HUES48 (cell line): ENCODE data around the gene ITPRID1.

ENCODE experiments used
- H3K27ac ChIP-seq: one replicate; pipeline ENCODE4 v1.7.0; 2013; ENCODE audit warnings: low read depth, low read length, inconsistent platforms
- H3K27me3 ChIP-seq: 2 replicates; pipeline ENCODE4 v1.6.1; 2013; ENCODE audit warnings: mild to moderate bottlenecking, low read length; ENCODE audit not compliant: control insufficient read depth, insufficient read depth
- H3K36me3 ChIP-seq: 2 replicates; pipeline ENCODE4 v1.6.1; 2013; ENCODE audit warnings: low read length; ENCODE audit not compliant: control insufficient read depth, insufficient read depth
- H3K4me1 ChIP-seq: 2 replicates; pipeline ENCODE4 v1.6.1; 2013; ENCODE audit warnings: mild to moderate bottlenecking, low read length; ENCODE audit not compliant: control insufficient read depth, insufficient read depth
- H3K4me3 ChIP-seq: 2 replicates; pipeline ENCODE4 v1.5.1; 2013; ENCODE audit warnings: mild to moderate bottlenecking, low read depth, low read length
- H3K9ac ChIP-seq: 2 replicates; pipeline ENCODE4 v1.6.1; 2013; ENCODE audit warnings: mild to moderate bottlenecking, low read depth, low read length, moderate library complexity
- H3K9me3 ChIP-seq: 2 replicates; pipeline ENCODE4 v1.6.1; 2013; ENCODE audit warnings: low read length; ENCODE audit not compliant: control insufficient read depth, insufficient read depth

Gene ITPRID1

DNA sequence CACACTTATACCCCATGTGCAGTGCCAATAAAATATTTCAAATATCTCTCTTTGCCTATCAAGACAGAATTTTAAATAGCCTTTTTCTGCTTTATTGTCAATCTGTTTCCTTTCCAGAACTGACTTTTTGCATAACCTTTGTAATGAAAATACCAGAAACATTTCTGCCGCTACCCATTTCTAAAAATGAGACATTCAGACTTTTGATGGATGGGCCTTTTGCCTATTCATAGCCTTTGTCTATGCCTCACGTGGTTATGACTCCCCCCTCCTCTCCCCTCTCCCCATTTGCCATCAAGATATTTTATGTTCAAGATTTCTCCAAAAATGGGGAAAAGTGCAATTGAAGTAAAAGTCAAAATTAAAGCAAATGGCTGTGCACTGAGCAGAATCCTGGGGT is 179.0 kb downstream of the ITPRID1 start:
- Histone ChIP-seq H3K9me3 (no peaks in the 10 kb centered on the region), H3K27ac (no peak overlapping the region), H3K9ac (no peak overlapping the region), H3K4me3 (no peak overlapping the region), H3K27me3 (0 out of 2 replicates have a peak, but pooled peaks cover under 1% of the 10 kb centered on the region), H3K4me1 (peaks cover 33% of the 10 kb centered on the region), H3K36me3 (no peaks in the 10 kb centered on the region)

DNA sequence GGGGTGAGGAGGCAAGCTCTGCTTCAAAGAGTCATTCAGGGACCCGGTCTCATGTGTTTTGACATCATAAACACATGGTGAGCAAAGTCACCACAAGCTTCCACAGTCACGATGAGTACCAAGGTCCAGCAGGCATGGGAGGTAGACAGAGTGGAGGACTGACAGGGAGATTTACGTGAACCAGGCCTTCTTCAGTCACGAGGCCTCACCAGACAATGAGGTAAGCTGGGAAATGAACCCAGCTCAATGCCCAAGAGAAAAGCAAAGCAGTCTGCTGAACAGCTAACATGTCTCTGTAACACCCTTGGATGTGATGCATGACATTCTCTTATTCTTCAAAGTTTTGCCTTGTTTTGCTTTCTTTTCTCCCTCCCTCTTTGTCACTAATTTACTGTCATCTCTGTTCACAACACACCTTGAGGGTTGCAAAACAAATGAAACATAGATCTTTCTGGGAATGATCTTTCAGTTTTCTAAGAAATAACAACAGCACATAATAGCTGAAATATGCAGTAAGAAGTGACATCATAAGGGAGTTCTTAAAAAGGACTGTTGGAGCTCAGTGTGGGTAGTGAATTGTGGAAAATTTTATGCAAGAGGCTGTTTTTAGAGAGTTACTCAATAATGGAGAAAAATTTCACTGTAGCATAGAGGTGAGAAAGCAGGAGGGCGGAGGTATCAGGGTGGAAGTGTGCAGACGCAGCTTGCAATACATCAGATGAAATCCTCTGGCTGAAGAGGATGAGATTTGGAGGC is 182.1 kb downstream of the ITPRID1 start:
- no peaks in the 10 kb centered on the region for H3K27me3 ChIP-seq
- no peaks in the 10 kb centered on the region for H3K36me3 ChIP-seq
- H3K27ac ChIP-seq: no peak overlapping the region
- H3K9me3 ChIP-seq: no peaks in the 10 kb centered on the region
- no peak overlapping the region for H3K4me3 ChIP-seq
- H3K4me1 ChIP-seq: peaks cover 1% of the 10 kb centered on the region; the same call in 1 of the 2 replicates
- H3K9ac ChIP-seq: no peak overlapping the region

DNA sequence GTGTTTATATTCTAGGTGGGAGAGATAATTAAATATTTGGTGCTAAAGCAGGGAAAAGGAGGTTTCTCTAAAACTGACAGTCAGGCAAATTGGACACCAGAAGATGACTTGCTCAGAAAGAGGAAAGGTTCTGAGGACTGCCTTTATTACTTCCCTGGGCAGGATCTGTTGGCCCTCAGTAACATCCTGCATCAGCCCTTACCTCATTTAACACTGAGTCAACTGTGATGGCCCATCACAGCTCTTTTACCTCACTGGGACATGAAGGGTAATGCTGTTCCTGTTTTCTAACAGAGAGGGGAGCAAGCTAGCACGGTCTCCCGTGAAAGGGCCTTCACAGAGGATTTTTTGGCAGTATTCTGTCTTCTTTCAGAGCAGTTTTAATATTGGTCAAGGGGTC is 185.2 kb downstream of the ITPRID1 start:
- H3K27ac ChIP-seq: no peak overlapping the region
- no peaks in the 10 kb centered on the region for H3K4me1 ChIP-seq
- no peaks in the 10 kb centered on the region; the same call in 1 of the 2 replicates for H3K27me3 ChIP-seq
- no peak overlapping the region for H3K9ac ChIP-seq
- no peak overlapping the region for H3K4me3 ChIP-seq
- no peaks in the 10 kb centered on the region for H3K9me3 ChIP-seq
- no peaks in the 10 kb centered on the region for H3K36me3 ChIP-seq

DNA sequence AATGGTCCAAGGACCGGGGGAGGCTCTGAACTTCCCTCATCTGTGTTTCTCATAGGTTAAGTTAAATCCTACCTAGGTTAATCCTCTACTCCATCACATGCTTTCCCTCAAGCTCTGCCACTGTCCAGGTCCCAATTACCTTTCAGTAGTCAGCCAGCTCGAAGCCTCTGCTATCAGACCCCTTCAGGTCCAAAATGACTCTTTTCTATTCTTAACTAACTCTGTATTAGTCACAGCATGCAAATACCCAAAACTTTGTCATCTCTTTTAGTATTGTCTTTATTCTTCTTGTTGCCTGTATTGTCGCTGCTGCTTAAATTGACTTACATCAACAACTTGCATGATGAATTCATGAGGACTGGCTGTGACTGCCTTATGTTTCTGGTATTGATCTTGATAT is 188.5 kb downstream of the ITPRID1 start:
- H3K9ac ChIP-seq: no peak overlapping the region
- H3K4me3 ChIP-seq: no peak overlapping the region
- H3K36me3 ChIP-seq: no peaks in the 10 kb centered on the region
- H3K4me1 ChIP-seq: no peaks in the 10 kb centered on the region
- H3K9me3 ChIP-seq: no peaks in the 10 kb centered on the region
- H3K27me3 ChIP-seq: peaks cover 5% of the 10 kb centered on the region
- H3K27ac ChIP-seq: no peak overlapping the region

DNA sequence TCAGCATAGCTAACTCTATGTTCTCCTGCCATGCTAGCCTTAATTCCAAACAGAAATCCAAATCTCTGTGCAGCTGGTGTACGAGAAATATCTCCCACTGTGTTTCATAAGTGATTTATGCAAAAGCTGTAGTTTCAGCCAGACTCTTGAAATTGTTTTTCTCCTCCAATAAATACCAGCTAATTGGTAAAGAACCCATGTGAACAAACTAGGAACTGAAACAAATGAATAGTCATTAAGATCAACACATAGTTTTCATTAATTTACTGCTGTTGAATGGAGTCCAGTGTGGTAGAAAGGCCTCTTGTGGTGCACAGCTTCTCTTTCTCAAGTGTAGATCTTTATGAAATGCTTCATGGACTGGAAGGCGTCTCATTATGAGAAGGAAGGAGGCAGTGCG is 191.5 kb downstream of the ITPRID1 start:
- Histone ChIP-seq H3K27me3 (peaks cover 17% of the 10 kb centered on the region), H3K27ac (no peak overlapping the region), H3K4me3 (no peak overlapping the region), H3K36me3 (no peaks in the 10 kb centered on the region), H3K9ac (no peak overlapping the region), H3K9me3 (no peaks in the 10 kb centered on the region), H3K4me1 (peaks cover 14% of the 10 kb centered on the region)

DNA sequence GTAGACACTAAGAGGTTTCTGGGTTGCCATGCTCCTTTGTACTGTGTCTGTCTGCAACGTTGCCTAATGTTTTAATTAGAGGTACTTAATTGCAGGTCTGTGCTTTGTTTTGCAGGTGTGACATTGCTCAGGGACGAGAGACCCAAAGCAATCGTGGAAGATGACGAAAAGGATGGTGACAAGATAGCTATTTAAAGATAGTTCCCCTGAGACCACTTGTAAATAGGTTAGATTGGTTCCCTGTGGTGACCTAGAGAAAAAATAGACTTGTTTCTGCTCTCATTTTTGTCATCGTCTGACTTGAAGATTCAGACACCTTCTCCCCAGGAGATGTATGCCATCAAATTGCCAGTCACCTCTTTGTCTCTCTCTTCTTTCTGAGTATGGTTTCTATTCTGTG is 193.2 kb downstream of the ITPRID1 start:
- H3K9ac ChIP-seq: no peak overlapping the region
- no peak overlapping the region for H3K4me3 ChIP-seq
- H3K9me3 ChIP-seq: peaks cover 1% of the 10 kb centered on the region; the same call in 1 of the 2 replicates
- H3K4me1 ChIP-seq: peaks cover 22% of the 10 kb centered on the region
- H3K36me3 ChIP-seq: no peaks in the 10 kb centered on the region
- peaks cover 30% of the 10 kb centered on the region for H3K27me3 ChIP-seq
- H3K27ac ChIP-seq: no peak overlapping the region
